Measurements from ENCODE around the gene CCDC142. TPM values are rescaled to one million over a fixed set of nuclear protein-coding genes. Genes with fewer than 3 reads are reported as not detected.

Gene CCDC142
- total RNA-seq, 4 donors from 2014 or later: 9.6 to 27.8 (median 19.2) TPM

GRCh38 chr2:74438248-74438647, 44.5 kb downstream of the CCDC142 start:
- H3K4me1 ChIP-seq: peaks cover 30 to 62% (median 55%) of the 10 kb centered on the region in 4 donors
- no peaks in the 10 kb centered on the region for H3K9me3 ChIP-seq
- DNase-seq (ENCODE audit: extremely low spot score): no peak
- peaks cover 0 to 19% (median 7%) of the 10 kb centered on the region in 4 donors for H3K27me3 ChIP-seq
- H3K4me3 ChIP-seq: peak overlapping the region in 1 of 4 donors; percentile 12
- 100% methylated on average over 1 of the region's 1 CpG for WGBS
- peak overlapping the region in 2 of 4 donors; percentile 80 to 86 for H3K27ac ChIP-seq (replicated peaks in 1 of 4)
- peaks cover 0 to 5% (median 0%) of the 10 kb centered on the region in 4 donors for H3K36me3 ChIP-seq
- TF ChIP-seq POLR2A (IDR thresholded peaks at IDR 0.05; ENCODE audit: low read depth) (no peak), CTCF (IDR thresholded peaks at IDR 0.05) (no peak)
- intact Hi-C loops (cut with DNase I): no loop called here

GRCh38 chr2:74436848-74437695, 45.7 kb downstream of the CCDC142 start:
- no peaks in the 10 kb centered on the region for H3K9me3 ChIP-seq

GRCh38 chr2:74436111-74436805, 46.5 kb downstream of the CCDC142 start:
- peak overlapping the region; percentile 10 to 19 (median 16) for H3K4me3 ChIP-seq
- H3K4me1 ChIP-seq: peaks cover 20 to 51% (median 44%) of the 10 kb centered on the region in 4 donors

More at GRCh38 chr2:74436848-74437695, 45.7 kb downstream of the CCDC142 start:
- TF ChIP-seq CTCF (IDR thresholded peaks at IDR 0.05) (no peak), EP300 (IDR thresholded peaks at IDR 0.05) (no peak), POLR2AphosphoS5 (IDR thresholded peaks at IDR 0.05) (no peak), POLR2A (IDR thresholded peaks at IDR 0.05; ENCODE audit: low read depth) (no peak)
- WGBS: 64% methylated on average over 6 of the region's 6 CpGs
- Histone ChIP-seq H3K27me3 (peaks cover 0 to 11% (median 5%) of the 10 kb centered on the region in 4 donors), H3K27ac (replicated peaks in 1 of 4) (peak overlapping the region in 2 of 4 donors; percentile 44 to 46), H3K36me3 (peaks cover under 1 to 10% (median 7%) of the 10 kb centered on the region in 4 donors), H3K4me1 (peaks cover 26 to 60% (median 52%) of the 10 kb centered on the region in 4 donors), H3K4me3 (peak overlapping the region in 3 of 4 donors; percentile 10 to 18 (median 15))
- no peak for DNase-seq (ENCODE audit: extremely low spot score)
- intact Hi-C loops (cut with DNase I): no loop called here

GRCh38 chr2:74430502-74430901, 52.3 kb downstream of the CCDC142 start:
- intact Hi-C loops (cut with DNase I): no loop called here
- Histone ChIP-seq H3K27me3 (no peaks in the 10 kb centered on the region), H3K4me3 (no peak overlapping the region), H3K36me3 (peaks cover 27 to 73% (median 69%) of the 10 kb centered on the region in 4 donors), H3K9me3 (no peaks in the 10 kb centered on the region), H3K27ac (replicated peaks in 1 of 4) (no peak overlapping the region), H3K4me1 (no peaks in the 10 kb centered on the region)
- TF ChIP-seq POLR2A (IDR thresholded peaks at IDR 0.05; ENCODE audit: low read depth): no peak
- TF ChIP-seq CTCF (IDR thresholded peaks at IDR 0.05): no peak
- TF ChIP-seq EP300 (IDR thresholded peaks at IDR 0.05): no peak
- TF ChIP-seq POLR2AphosphoS5 (IDR thresholded peaks at IDR 0.05): no peak
- DNase-seq (ENCODE audit: extremely low spot score): no peak
- WGBS: 92% methylated on average over 7 of the region's 11 CpGs

More at GRCh38 chr2:74436111-74436805, 46.5 kb downstream of the CCDC142 start:
- intact Hi-C loops (cut with DNase I): no loop called here
- H3K27ac ChIP-seq (replicated peaks in 1 of 4): peak overlapping the region in 2 of 4 donors; percentile 44 to 46
- H3K36me3 ChIP-seq: peaks cover 8 to 18% (median 15%) of the 10 kb centered on the region in 4 donors
- no peaks in the 10 kb centered on the region for H3K9me3 ChIP-seq
- peaks cover 0 to 3% (median 1%) of the 10 kb centered on the region in 4 donors for H3K27me3 ChIP-seq
- 77% methylated on average over 24 of the region's 43 CpGs for WGBS
- no peak for TF ChIP-seq EP300 (IDR thresholded peaks at IDR 0.05)
- no peak for TF ChIP-seq POLR2A (IDR thresholded peaks at IDR 0.05; ENCODE audit: low read depth)
- TF ChIP-seq CTCF (IDR thresholded peaks at IDR 0.05): no peak
- no peak for TF ChIP-seq POLR2AphosphoS5 (IDR thresholded peaks at IDR 0.05)
- no peak for DNase-seq (ENCODE audit: extremely low spot score)
